HepG2 (cell line): ENCODE measurements around the gene TUBB2B. TPM values are rescaled to one million over a fixed set of nuclear protein-coding genes. Genes with fewer than 3 reads are reported as not detected.

Source experiments
- ATAC-seq: fragments of 200-7000 bp; cut with Tn5 transposase; 3 replicates; pipeline ENCODE4 v1.9.1; 2020; ENCODE audit warnings: mild to moderate bottlenecking, moderate library complexity
- BruUV-seq: library from RNA; stranded (reverse); fragments of 400-500 nt; replicated peaks from 2 replicates; lab custom pipeline; 2021; lab: Mats Ljungman, UMichigan
- CTCF ChIA-PET: fragments of 300-600 bp; formaldehyde crosslinking; extraction: SDS; loops from one replicate; lab custom pipeline; 2021; ENCODE audit warnings: low total read pairs, inconsistent platforms, low intra/inter-chr PET ratio; lab: Yijun Ruan, JAX
- POLR2A ChIA-PET: fragments of 350-600 bp; sonication (Branson Sonifier 250); formaldehyde crosslinking; loops from one replicate; lab custom pipeline; 2020; ENCODE audit warnings: antibody characterized with exemption, inconsistent platforms; lab: Yijun Ruan, JAX
- DNase-seq: peaks from one replicate; pipeline ENCODE4 v3.0.0-alpha.2; 2015; ENCODE audit warnings: low spot score
- FAIRE-seq: peaks from 3 replicates; lab custom pipeline; 2011; peaks lifted over from hg19 to GRCh38; lab: Jason Lieb, UNC
- H2AFZ ChIP-seq: one replicate; pipeline ENCODE4 v1.6.1; 2011; ENCODE audit warnings: low read length, inconsistent platforms
- H3K27ac ChIP-seq: fragments of 300-600 bp; 3 replicates; pipeline ENCODE4 v1.8.0; 2011; ENCODE audit warnings: mixed run types, mild to moderate bottlenecking, mixed read lengths, low read length, inconsistent platforms; ENCODE audit not compliant: insufficient read depth; ENCODE audit errors: extremely low read length
- H3K27me3 ChIP-seq, 2 experiments: fragments of 200-600 bp in 1 of 2; 2 replicates in 1 of 2; 3 replicates in 1 of 2; pipeline versions ENCODE4 v1.6.0 to v1.8.0; 2011; ENCODE audit warnings: low read length in 2 of 2, mild to moderate bottlenecking in 2 of 2, moderate library complexity in 2 of 2, inconsistent platforms in 1 of 2; ENCODE audit not compliant: insufficient read depth in 2 of 2, control insufficient read depth in 1 of 2
- H3K36me3 ChIP-seq, 2 experiments: fragments of 200-600 bp in 1 of 2; replicated peaks in 1 of 2; 2 replicates in 1 of 2; 3 replicates in 1 of 2; pipeline versions ENCODE4 v1.5.1 to v1.8.0; 2011; ENCODE audit warnings: low read length in 2 of 2, inconsistent platforms in 1 of 2; ENCODE audit not compliant: insufficient read depth in 2 of 2, control insufficient read depth in 1 of 2
- H3K4me1 ChIP-seq: 2 replicates; pipeline ENCODE4 v1.5.1; 2012; ENCODE audit warnings: low read length, inconsistent platforms; ENCODE audit not compliant: insufficient read depth
- H3K4me2 ChIP-seq: 2 replicates; pipeline ENCODE4 v1.6.0; 2011; ENCODE audit warnings: low read depth, low read length, inconsistent platforms
- H3K4me3 ChIP-seq, 3 experiments: fragments of 200-600 bp in 1 of 3; sonication (generic), shearing (Covaris generic) in 1 of 3; replicated peaks in 1 of 3; 2 replicates each; pipeline ENCODE4 v1.5.1; 2011 to 2016; ENCODE audit warnings: low read length in 3 of 3, inconsistent platforms in 2 of 3, low read depth in 2 of 3, mild to moderate bottlenecking in 2 of 3, control low read depth in 1 of 3, mixed read lengths in 1 of 3; ENCODE audit not compliant: insufficient read depth in 1 of 3
- H3K79me2 ChIP-seq: one replicate; pipeline ENCODE4 v1.6.1; 2011; ENCODE audit warnings: low read length, inconsistent platforms; ENCODE audit not compliant: insufficient read depth
- H3K9ac ChIP-seq: 2 replicates; pipeline ENCODE4 v1.6.0; 2011; ENCODE audit warnings: mild to moderate bottlenecking, low read depth, low read length, inconsistent platforms; ENCODE audit not compliant: insufficient read depth
- H3K9me3 ChIP-seq: 2 replicates; pipeline ENCODE4 v1.5.1; 2012; ENCODE audit warnings: mild to moderate bottlenecking, low read length
- H4K20me1 ChIP-seq: 2 replicates; pipeline ENCODE4 v1.6.0; 2011; ENCODE audit warnings: inconsistent platforms, mild to moderate bottlenecking, low read length, moderate library complexity; ENCODE audit not compliant: insufficient read depth
- DMAP1 ChIP-seq: IDR thresholded peaks from 2 replicates; pipeline ENCODE4 v1.6.1; 2016
- FOXM1 ChIP-seq: sonication (generic); formaldehyde crosslinking; IDR thresholded peaks from 2 replicates; pipeline ENCODE4 v1.5.0; 2020; ENCODE audit warnings: missing genetic modification reagents
- HDAC1 ChIP-seq: sonication (generic); formaldehyde crosslinking; IDR thresholded peaks from 2 replicates; pipeline ENCODE4 v1.5.1; 2020; ENCODE audit warnings: mild to moderate bottlenecking, missing genetic modification reagents
- HNRNPL ChIP-seq: fragments of 200-400 bp; formaldehyde crosslinking; IDR thresholded peaks from 2 replicates; pipeline ENCODE4 v1.6.1; 2017; ENCODE audit warnings: mild to moderate bottlenecking, low read depth, low read length
- MAX ChIP-seq: IDR thresholded peaks from 2 replicates; pipeline ENCODE4 v1.6.1; 2012; ENCODE audit warnings: inconsistent platforms
- POLR2AphosphoS5 ChIP-seq: IDR thresholded peaks from 2 replicates; pipeline ENCODE4 v1.6.1; 2012; ENCODE audit warnings: low read depth, low read length
- RNF2 ChIP-seq: fragments of 450-650 bp; conservative IDR thresholded peaks from 2 replicates; pipeline ENCODE4 v1.6.1; 2016; ENCODE audit warnings: low read depth
- SALL2 ChIP-seq: sonication (generic); formaldehyde crosslinking; IDR thresholded peaks from 2 replicates; pipeline ENCODE4 v1.8.1; 2023; ENCODE audit warnings: mild to moderate bottlenecking, missing genetic modification reagents, inconsistent platforms
- SPEN ChIP-seq: sonication (generic); formaldehyde crosslinking; IDR thresholded peaks from 2 replicates; pipeline ENCODE4 v1.5.1; 2020; ENCODE audit warnings: low read depth, mild to moderate bottlenecking, missing genetic modification reagents
- U2AF1 ChIP-seq: fragments of 200-400 bp; formaldehyde crosslinking; optimal IDR thresholded peaks from 2 replicates; pipeline ENCODE3; 2017; ENCODE audit warnings: mild to moderate bottlenecking, low read depth, low read length
- UBTF ChIP-seq: sonication (generic); formaldehyde crosslinking; IDR thresholded peaks from 2 replicates; pipeline ENCODE4 v1.4.0; 2020; ENCODE audit warnings: mild to moderate bottlenecking, missing genetic modification reagents
- ZNF274 ChIP-seq: sonication (generic); formaldehyde crosslinking; IDR thresholded peaks from 2 replicates; pipeline ENCODE4 v1.5.1; 2020; ENCODE audit warnings: mild to moderate bottlenecking, missing genetic modification reagents
- ZNF589 ChIP-seq: sonication (generic); formaldehyde crosslinking; conservative IDR thresholded peaks from 2 replicates; pipeline ENCODE4 v1.8.0; 2022; ENCODE audit warnings: mild to moderate bottlenecking, moderate library complexity, missing genetic modification reagents
- ZNF687 ChIP-seq: sonication (generic); formaldehyde crosslinking; IDR thresholded peaks from 2 replicates; pipeline ENCODE4 v1.5.1; 2020; ENCODE audit warnings: mild to moderate bottlenecking, missing genetic modification reagents, moderate library complexity
- ZNF782 ChIP-seq: sonication (generic); formaldehyde crosslinking; IDR thresholded peaks from 2 replicates; pipeline ENCODE4 v1.4.0; 2020; ENCODE audit warnings: missing genetic modification reagents, mild to moderate bottlenecking, borderline replicate concordance
- ZSCAN9 ChIP-seq: IDR thresholded peaks from 2 replicates; pipeline ENCODE4 v1.6.1; 2016; ENCODE audit warnings: borderline replicate concordance
- WGBS: methylation state at CpG from one replicate; pipeline ENCODE4 v1.1.6; 2017; ENCODE audit warnings: low lambda C conversion rate; 5-methylcytosine and 5-hydroxymethylcytosine counted together
- in situ Hi-C: cut with HindIII; loops from 2 replicates; pipeline ENCODE4 v1.10.0; 2017; ENCODE audit warnings: low pct_unique_long_range_greater_than_20kb; ENCODE audit not compliant: extremely low pct_ligation_motif_present
- intact Hi-C: fragments of 100-400 bp; cut with micrococcal nuclease; formaldehyde crosslinking; loops from one replicate; pipeline ENCODE4 v1.10.0; 2022; ENCODE audit not compliant: unreplicated experiment
- polyA plus RNA-seq, 8 experiments: library from polyadenylated mRNA; depleted of rRNA in 3 of 8; stranded (reverse) in 7 of 8; unstranded in 1 of 8; fragments of >200 nt; fragmentation: Illumina TruSeq in 4 of 8; extraction: Trizol in 4 of 8; gene quantifications; 2 replicates each; pipeline versions ENCODE4 v1.2.1 to v1.2.3, GENCODE V29; 2011 to 2016; ENCODE audit warnings: low read depth in 4 of 8, missing spikeins in 1 of 8, mixed read lengths in 1 of 8; ENCODE audit not compliant: insufficient read depth in 1 of 8
- total RNA-seq, 5 experiments: library from RNA; depleted of rRNA; stranded (reverse); fragments of >200 nt; fragmentation: Illumina TruSeq; extraction: Trizol; gene quantifications; 2 replicates each; pipeline ENCODE4 v1.2.3, GENCODE V29; 2016; ENCODE audit warnings: low read depth in 1 of 5

TUBB2B gene
- total and polyA plus RNA-seq, 2 of the 13 experiments (the other 11 are each of a cell fraction or from before 2014, with no cell fraction given) = 10.3 to 23.6 TPM

- DNase-seq (no peak), FAIRE-seq (no peak), ATAC-seq (peak; percentile 2)
- in situ Hi-C loops = no loop called here
- H2AFZ ChIP-seq = no peak overlapping the region
- ChIA-PET CTCF (no interaction called here), POLR2A (interaction anchor here (0.8 to 1.3 kb wide), 5 partner anchors 18 to 161 kb away, joined by 3 to 4 read pairs (median 3); partner anchors contain the start of gene RIPK1)
- H3K4me3 ChIP-seq = peak overlapping the region; percentile 4 to 66 (median 30); a peak in 5 of 6 replicates
- no TSS peak for BruUV-seq
- H3K4me2 ChIP-seq = peak overlapping the region; percentile 80
- H3K27ac ChIP-seq = no peak overlapping the region
- intact Hi-C loops = no loop called here
- peaks cover 29 to 80% of the 10 kb centered on the region in 2 experiments for H3K27me3 ChIP-seq
- no peak overlapping the region for H3K9ac ChIP-seq
- 9% methylated on average over 44 of the region's 62 CpGs for WGBS
- no peaks in the 10 kb centered on the region for H3K9me3 ChIP-seq
- no peaks in the 10 kb centered on the region for H3K79me2 ChIP-seq
- H3K4me1 ChIP-seq = peaks cover 55% of the 10 kb centered on the region
- no peaks in the 10 kb centered on the region for H3K36me3 ChIP-seq
- H4K20me1 ChIP-seq = peaks cover 6% of the 10 kb centered on the region; the same call in 1 of the 2 replicates
- TF ChIP-seq POLR2AphosphoS5 (no peak), SALL2 (CRISPR knock-in tag) (no peak), HNRNPL (0 out of 2 replicates have a peak, but pooled peaks have one; percentile 3), MAX (peak; percentile 38), FOXM1 (CRISPR knock-in tag) (no peak), ZNF589 (CRISPR knock-in tag) (0 out of 2 replicates have a peak, but pooled peaks have one; percentile 29), ZNF687 (CRISPR knock-in tag) (peak; percentile 60), HDAC1 (peak; percentile 52; the same call in 1 of the 2 replicates), ZNF782 (CRISPR knock-in tag) (no peak), DMAP1 (no peak), U2AF1 (peak; percentile 19), ZSCAN9 (no peak), SPEN (no peak), RNF2 (0 out of 2 replicates have a peak, but pooled peaks have one; percentile 31), ZNF274 (CRISPR knock-in tag) (0 out of 2 replicates have a peak, but pooled peaks have one; percentile 23), UBTF (CRISPR knock-in tag) (0 out of 2 replicates have a peak, but pooled peaks have one; percentile 12)
These were observed 1.5 kb upstream of the TUBB2B start for GRCh38 chr6:3228771-3229565.
